Measurements from ENCODE around the gene SERPINB2.
A peak's percentile ranks its signal among the peaks of the same experiment; 100 is the strongest.

The SERPINB2 gene

GRCh38 chr18:63858456-63858855 lies 29.0 kb upstream of the SERPINB2 start:
- DNase-seq (ENCODE audit: low spot score) = no peak
- no peak for TF ChIP-seq CTCF (conservative IDR thresholded peaks at IDR 0.05; ENCODE audit: low read depth)
- no peak overlapping the region for H3K27ac ChIP-seq
- ChIA-PET CTCF (interaction anchor here (0.7 kb wide), 1 partner anchor 20 kb away, joined by 3 read pairs; no protein-coding TSS in a partner anchor), POLR2A (ENCODE audit: low non-redundant PET) (no interaction called here)

- no peak for TF ChIP-seq CTCF (conservative IDR thresholded peaks at IDR 0.05; ENCODE audit: low read depth)
- no peak overlapping the region for H3K27ac ChIP-seq
- no peak for DNase-seq (ENCODE audit: low spot score)
- ChIA-PET POLR2A (ENCODE audit: low non-redundant PET) (no interaction called here), CTCF (no interaction called here)
These were observed 27.6 kb upstream of the SERPINB2 start for GRCh38 chr18:63859781-63860475.

GRCh38 chr18:63860531-63860930 lies 27.0 kb upstream of the SERPINB2 start:
- no peak overlapping the region for H3K27ac ChIP-seq
- POLR2A ChIA-PET (ENCODE audit: low non-redundant PET) = no interaction called here
- CTCF ChIA-PET = no interaction called here
- TF ChIP-seq CTCF (conservative IDR thresholded peaks at IDR 0.05; ENCODE audit: low read depth) = no peak
- DNase-seq (ENCODE audit: low spot score) = no peak

DNA sequence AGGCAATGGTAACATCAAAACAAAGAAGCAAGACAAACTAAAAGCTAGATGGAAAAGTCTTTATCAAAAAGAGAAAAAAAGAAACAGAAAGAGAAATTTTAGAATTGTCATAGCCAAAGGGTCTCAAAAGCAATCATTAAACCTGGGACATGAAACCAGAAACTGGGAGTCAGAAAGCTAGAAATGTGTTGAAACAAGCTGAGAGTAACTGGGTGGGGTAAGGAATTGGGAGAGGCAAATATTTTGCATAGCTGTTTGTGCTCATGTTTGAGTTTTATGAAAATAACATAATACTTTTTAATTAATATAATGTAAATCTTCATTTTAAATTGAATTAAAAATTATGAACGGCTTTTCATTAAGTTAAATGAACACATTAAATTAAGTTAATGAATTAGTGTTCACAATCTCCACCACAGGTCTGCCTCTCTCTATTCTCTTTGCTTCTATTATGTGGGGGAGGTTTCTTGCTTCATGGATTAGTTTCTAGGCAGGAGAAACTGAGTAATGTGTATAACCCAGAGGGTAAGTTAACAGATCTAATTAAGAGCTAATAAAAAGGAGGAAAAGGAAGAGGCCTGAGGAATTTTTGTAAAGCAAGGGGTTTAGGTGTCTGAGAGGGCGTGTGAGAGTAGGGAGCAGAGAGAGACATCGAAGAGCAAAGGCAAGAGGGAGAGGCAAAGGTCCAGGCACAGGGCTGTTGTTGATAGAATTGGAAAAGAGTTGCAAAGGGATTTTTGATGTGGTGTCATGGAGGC lies 20.0 kb upstream of the SERPINB2 start:
- ChIA-PET CTCF (no interaction called here), POLR2A (ENCODE audit: low non-redundant PET) (no interaction called here)
- TF ChIP-seq CTCF (conservative IDR thresholded peaks at IDR 0.05; ENCODE audit: low read depth) = no peak
- no peak overlapping the region for H3K27ac ChIP-seq
- DNase-seq (ENCODE audit: low spot score) = peak; percentile 68

GRCh38 chr18:63868546-63868945 lies 19.0 kb upstream of the SERPINB2 start:
- ChIA-PET POLR2A (ENCODE audit: low non-redundant PET) (no interaction called here), CTCF (no interaction called here)
- TF ChIP-seq CTCF (conservative IDR thresholded peaks at IDR 0.05; ENCODE audit: low read depth) = no peak
- DNase-seq (ENCODE audit: low spot score) = no peak
- peak overlapping the region; percentile 36; the same call in 1 of the 2 replicates for H3K27ac ChIP-seq

DNA sequence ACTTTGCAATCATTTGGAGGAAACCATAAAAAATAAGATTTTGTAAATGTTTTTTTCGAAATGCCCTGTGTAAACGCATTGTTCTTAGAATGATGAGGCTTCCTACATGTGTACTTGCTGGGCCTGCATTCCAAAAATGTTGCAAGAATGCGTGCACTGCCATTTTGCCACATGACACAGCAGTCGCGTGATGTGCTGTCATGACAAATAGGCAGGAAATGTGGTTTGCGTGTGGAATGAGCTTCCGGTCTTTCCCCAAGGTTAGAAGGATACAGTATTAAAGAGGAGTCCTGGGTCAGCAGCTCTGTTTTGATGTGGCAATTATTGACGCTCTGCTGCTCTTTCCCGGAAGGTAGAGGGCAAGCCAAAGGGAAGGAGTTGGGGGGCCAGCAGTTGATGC lies 18.1 kb upstream of the SERPINB2 start:
- H3K27ac ChIP-seq = peak overlapping the region; percentile 57; the same call in 1 of the 2 replicates
- peak; percentile 57 for DNase-seq (ENCODE audit: low spot score)
- ChIA-PET CTCF (no interaction called here), POLR2A (ENCODE audit: low non-redundant PET) (no interaction called here)
- TF ChIP-seq CTCF (conservative IDR thresholded peaks at IDR 0.05; ENCODE audit: low read depth) = no peak

Data from RWPE1 (cell line).